22Rv1 (cell line): ENCODE data around the gene COL4A2.
"Not testable (repeated sequence)": the region's sequence is repeated elsewhere in the genome, so short reads cannot be mapped to it uniquely, and the experiment has no call there.

Source experiments
- H3K27ac ChIP-seq: fragments of 450-650 bp; 2 replicates; pipeline ENCODE4 v1.5.1; 2017
- CTCF ChIP-seq: fragments of 450-650 bp; IDR thresholded peaks from 2 replicates; pipeline ENCODE4 v1.5.1; 2017; ENCODE audit warnings: mild to moderate bottlenecking
- ZFX ChIP-seq: fragments of 450-650 bp; IDR thresholded peaks from 2 replicates; pipeline ENCODE4 v1.6.1; 2017; ENCODE audit warnings: antibody characterized with exemption, borderline replicate concordance

COL4A2 gene

GRCh38 chr13:110529522-110530311 is 222.6 kb downstream of the COL4A2 start:
- TF ChIP-seq CTCF: no peak
- no peak for TF ChIP-seq ZFX
- no peak overlapping the region for H3K27ac ChIP-seq

- TF ChIP-seq CTCF: no peak
- TF ChIP-seq ZFX: no peak
These were observed 224.0 kb downstream of the COL4A2 start for GRCh38 chr13:110531100-110531499.

GRCh38 chr13:110531671-110532083 is 224.6 kb downstream of the COL4A2 start:
- no peak overlapping the region for H3K27ac ChIP-seq
- TF ChIP-seq CTCF: no peak
- TF ChIP-seq ZFX: no peak

More at GRCh38 chr13:110531100-110531499, 224.0 kb downstream of the COL4A2 start:
- H3K27ac ChIP-seq: no peak overlapping the region

GRCh38 chr13:110532258-110532657 is 225.2 kb downstream of the COL4A2 start:
- not testable (repeated sequence) for H3K27ac ChIP-seq

GRCh38 chr13:110533771-110534670 is 226.9 kb downstream of the COL4A2 start:
- TF ChIP-seq ZFX: no peak
- no peak for TF ChIP-seq CTCF
- no peak overlapping the region for H3K27ac ChIP-seq

- H3K27ac ChIP-seq: no peak overlapping the region
- TF ChIP-seq CTCF (no peak), ZFX (no peak)
These were observed 228.4 kb downstream of the COL4A2 start for GRCh38 chr13:110535526-110535925.

- no peak for TF ChIP-seq CTCF
- no peak overlapping the region for H3K27ac ChIP-seq
These were observed 229.1 kb downstream of the COL4A2 start for GRCh38 chr13:110536006-110536693.
